Ovary (tissue), 3 donors: Measurements from ENCODE around the gene MBNL1.

Experiments used
- CTCF ChIP-seq, 3 donors: fragments of 450-650 bp in 2 of 3; fragments of 200-600 bp in 1 of 3; IDR thresholded peaks; one replicate each; pipeline versions ENCODE4 v1.5.1 to v1.8.0; 2016 to 2022; ENCODE audit warnings: antibody characterized with exemption in 3 of 3, mild to moderate bottlenecking in 1 of 3
- EP300 ChIP-seq: sonication (generic); formaldehyde crosslinking; IDR thresholded peaks from one replicate; pipeline ENCODE4 v1.6.1; 2017; ENCODE audit warnings: antibody characterized with exemption
- POLR2A ChIP-seq: fragments of 450-650 bp; IDR thresholded peaks from one replicate; pipeline ENCODE4 v1.6.1; 2017; ENCODE audit warnings: antibody characterized with exemption, mild to moderate bottlenecking, moderate library complexity
- donor health status: DM: no; HTN: no; CAD: no.

- TF ChIP-seq POLR2A (no peak), CTCF (IDR thresholded peaks at IDR 0.05) (no peak), EP300 (no peak)
Measured at GRCh38 chr3:152400887-152401286, 132.2 kb downstream of the MBNL1 start.
